GM13976 (cell line): ENCODE results near the gene FAM171A1.

ENCODE experiments used
- DNase-seq: peaks from one replicate; pipeline ENCODE4 v3.0.0; 2012; ENCODE audit warnings: low spot score
- in situ Hi-C: fragments of 300-500 bp; cut with MboI; formaldehyde crosslinking; loops from one replicate; pipeline ENCODE4 v1.12.0; 2022; ENCODE audit warnings: low sequenced_read_pairs, mixed read lengths, inconsistent platforms; ENCODE audit not compliant: unreplicated experiment
- TF ChIP-seq, protein P1 (sequence below): IDR thresholded peaks from 2 replicates; pipeline ENCODE4 v1.5.1; 2012; ENCODE audit warnings: borderline replicate concordance, mild to moderate bottlenecking; ENCODE audit not compliant: insufficient read depth; ENCODE audit errors: extremely low read depth, missing control alignments, control extremely low read depth

Gene FAM171A1

DNA sequence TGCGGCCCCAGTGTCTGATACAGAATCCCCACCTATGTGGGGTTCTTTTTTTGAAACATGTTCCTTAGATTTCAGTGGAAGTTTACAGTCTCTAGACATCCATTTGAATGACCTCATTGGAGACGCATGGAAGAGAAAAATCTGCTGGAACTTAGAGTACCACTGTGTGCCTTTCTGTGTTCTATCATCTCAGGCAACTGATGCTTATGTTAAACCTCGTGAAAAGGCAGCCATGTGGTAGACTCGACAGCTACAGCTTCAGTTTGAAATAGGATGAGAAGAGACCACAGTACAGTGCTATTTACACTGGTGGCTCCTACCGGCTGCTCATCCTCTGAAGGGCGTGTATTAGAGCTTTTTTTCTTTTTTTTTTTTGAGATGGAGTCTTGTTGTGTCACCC lies 74.4 kb downstream of the FAM171A1 start:
- no peak for DNase-seq
- in situ Hi-C loops: no loop called here
- TF ChIP-seq, protein P1, sequence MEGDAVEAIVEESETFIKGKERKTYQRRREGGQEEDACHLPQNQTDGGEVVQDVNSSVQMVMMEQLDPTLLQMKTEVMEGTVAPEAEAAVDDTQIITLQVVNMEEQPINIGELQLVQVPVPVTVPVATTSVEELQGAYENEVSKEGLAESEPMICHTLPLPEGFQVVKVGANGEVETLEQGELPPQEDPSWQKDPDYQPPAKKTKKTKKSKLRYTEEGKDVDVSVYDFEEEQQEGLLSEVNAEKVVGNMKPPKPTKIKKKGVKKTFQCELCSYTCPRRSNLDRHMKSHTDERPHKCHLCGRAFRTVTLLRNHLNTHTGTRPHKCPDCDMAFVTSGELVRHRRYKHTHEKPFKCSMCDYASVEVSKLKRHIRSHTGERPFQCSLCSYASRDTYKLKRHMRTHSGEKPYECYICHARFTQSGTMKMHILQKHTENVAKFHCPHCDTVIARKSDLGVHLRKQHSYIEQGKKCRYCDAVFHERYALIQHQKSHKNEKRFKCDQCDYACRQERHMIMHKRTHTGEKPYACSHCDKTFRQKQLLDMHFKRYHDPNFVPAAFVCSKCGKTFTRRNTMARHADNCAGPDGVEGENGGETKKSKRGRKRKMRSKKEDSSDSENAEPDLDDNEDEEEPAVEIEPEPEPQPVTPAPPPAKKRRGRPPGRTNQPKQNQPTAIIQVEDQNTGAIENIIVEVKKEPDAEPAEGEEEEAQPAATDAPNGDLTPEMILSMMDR: no peak

DNA sequence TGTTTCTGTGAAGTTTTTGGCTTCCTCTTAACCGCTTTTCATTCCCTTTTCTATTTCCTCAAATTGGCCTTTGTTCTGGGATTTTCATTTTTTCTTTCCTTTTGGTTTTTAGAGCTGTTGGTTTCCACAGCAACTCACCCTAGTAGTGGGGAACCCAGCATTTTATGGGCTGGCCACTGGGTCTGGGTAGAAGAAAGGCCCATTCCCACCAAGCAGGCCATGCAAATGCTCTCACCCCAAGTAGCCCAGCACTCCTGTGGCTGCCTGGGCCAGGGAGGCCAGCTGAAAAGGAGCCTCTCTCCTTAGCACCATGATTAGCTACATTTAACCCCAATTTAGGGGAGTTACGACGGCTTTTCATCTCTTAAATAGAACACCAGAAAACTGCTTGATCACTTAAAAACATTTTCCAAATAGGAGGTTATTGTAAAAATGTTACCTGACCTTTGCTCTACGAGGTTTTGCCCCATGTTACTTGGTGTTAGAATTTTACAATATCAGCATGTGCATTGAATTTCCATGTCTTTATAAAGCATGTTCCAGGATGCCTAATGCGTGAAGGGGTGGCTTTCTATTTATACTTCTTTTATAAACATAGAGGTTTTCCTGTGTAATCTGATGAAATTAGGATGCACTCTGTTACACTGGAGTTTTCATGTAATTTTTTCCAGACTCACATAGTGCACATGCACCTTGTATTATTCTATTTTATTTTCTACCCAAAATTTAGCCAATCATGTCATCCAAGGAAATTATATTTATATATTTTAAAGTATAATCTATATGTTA lies 75.4 kb downstream of the FAM171A1 start:
- TF ChIP-seq, protein P1: no peak
- in situ Hi-C loops: no loop called here
- no peak for DNase-seq

DNA sequence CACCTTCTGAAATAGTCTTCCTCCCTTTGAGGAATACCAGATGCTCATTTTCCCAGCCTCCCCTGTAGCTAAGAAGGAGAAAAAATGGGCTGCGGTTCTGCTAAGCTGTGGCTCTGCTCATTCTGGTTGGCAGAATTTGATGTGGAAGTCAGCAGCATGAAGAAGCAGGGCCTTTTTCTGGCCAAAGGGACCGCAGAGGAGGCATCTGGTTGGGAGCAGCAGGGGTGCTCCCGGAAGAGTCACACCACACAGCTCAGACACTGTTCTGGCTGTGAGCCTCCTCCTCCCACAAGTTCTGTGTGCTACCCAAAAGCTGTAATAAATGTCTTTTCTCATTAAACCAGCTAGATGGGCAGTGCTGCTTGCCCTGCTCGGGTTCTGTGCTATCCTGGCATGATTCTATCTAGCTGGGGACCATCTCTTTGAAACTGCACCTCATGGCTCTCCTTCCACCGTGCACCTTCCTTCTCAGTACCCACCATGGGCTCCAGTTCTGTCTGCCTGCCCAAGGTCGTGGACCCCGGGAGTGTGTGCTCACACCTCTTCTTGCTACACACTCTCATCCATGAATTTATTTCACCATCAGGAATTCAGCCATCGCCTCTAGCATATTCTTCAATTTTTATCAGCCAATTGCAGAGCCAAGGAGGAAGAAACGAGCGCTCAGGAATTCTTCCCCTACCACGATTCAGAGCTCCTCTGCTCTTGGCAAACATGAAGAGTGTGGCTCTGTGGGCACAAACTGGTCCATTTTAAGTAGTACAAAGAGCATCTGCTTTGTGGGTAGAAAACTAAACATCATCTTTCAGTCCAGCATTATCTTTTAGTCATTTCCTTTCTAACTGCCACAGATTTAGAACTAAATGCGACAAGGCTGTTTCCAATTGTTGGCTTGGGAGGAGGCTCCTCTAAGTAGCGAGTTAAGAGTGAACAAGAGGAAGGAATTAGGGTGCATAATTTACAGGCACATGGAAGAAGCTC lies 76.9 kb downstream of the FAM171A1 start:
- no peak for DNase-seq
- TF ChIP-seq, protein P1: no peak

DNA sequence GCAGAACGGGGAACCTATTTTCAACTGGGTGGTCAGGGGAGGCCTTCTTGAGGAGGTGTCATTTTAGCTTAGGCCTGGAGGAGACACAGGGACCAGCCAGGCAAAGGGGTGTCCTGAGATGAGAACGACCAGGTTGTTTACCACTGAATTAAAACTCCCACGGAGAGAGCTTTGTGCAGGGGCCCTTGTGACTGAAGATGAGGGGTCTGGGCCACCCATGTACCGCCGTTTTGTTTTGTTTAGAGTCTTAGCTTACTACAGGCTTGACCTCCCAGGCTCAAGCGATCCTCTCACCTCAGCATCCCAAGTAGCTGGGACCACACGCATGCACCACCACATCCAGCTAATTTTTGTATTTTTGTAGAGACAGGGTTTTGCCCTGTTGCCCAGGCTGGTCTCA lies 80.4 kb downstream of the FAM171A1 start:
- TF ChIP-seq, protein P1: no peak
- DNase-seq: no peak
- in situ Hi-C loops: no loop called here

More for the DNA sequence above, 76.9 kb downstream of the FAM171A1 start:
- in situ Hi-C loops: no loop called here

DNA sequence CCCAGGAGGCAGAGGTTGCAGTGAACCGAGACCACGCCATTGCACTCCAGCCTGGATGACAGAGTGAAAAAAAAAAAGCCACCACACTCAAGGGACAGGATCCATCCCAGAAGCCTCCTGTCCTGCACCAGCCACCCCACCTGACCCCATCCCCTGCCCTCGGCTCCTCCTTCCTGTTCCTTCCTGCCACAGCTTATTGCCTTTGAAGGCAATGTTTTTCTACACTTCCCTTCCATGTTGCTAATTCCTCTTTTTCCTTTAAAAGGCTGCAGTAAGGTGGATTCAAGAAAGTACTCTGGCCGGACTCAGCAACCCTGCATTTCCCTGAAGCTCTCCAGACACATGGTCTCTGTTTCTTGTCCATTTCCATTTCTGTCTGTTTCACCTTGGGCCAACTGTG lies 80.9 kb downstream of the FAM171A1 start:
- in situ Hi-C loops: no loop called here
- TF ChIP-seq, protein P1: no peak
- DNase-seq: no peak

DNA sequence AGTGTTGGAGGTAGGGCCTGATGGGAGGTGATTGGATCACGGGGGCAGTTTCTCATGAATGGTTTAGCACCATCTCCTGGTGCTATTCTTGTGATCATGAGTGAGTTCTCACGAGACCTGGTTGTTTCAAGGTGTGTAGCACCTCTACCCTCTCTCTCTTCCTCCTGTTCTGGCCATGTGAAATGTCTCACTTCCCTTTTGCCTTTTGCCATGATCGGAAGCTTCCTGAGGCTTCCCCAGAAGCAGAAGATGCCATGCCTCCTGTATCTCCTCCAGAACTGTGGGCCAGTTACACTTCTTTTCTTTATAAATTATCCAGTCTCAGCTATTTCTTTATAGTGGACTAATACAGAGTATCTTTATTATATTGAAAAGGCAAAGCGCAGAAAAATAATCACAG lies 90.1 kb downstream of the FAM171A1 start:
- in situ Hi-C loops: no loop called here
- DNase-seq: no peak
- TF ChIP-seq, protein P1: no peak
